HepG2 (cell line): ENCODE measurements around the gene TBX3. TPM values are rescaled to one million over a fixed set of nuclear protein-coding genes. Genes with fewer than 3 reads are reported as not detected.

Experiments
- DR1 ChIP-seq: sonication (generic); formaldehyde crosslinking; IDR thresholded peaks from 2 replicates; pipeline ENCODE4 v1.8.0; 2021; ENCODE audit warnings: mild to moderate bottlenecking, missing genetic modification reagents, inconsistent platforms
- GPN1 ChIP-seq: sonication (generic); formaldehyde crosslinking; IDR thresholded peaks from 2 replicates; pipeline ENCODE4 v1.5.1; 2020; ENCODE audit warnings: missing genetic modification reagents, borderline replicate concordance
- HNRNPUL1 ChIP-seq: fragments of 200-400 bp; formaldehyde crosslinking; IDR thresholded peaks from 2 replicates; pipeline ENCODE4 v1.6.1; 2017; ENCODE audit warnings: low read depth, mild to moderate bottlenecking, low read length, moderate library complexity
- IRF2 ChIP-seq: IDR thresholded peaks from 2 replicates; pipeline ENCODE4 v1.6.1; 2018; ENCODE audit warnings: missing genetic modification reagents, missing compliant biosample characterization
- RBFOX2 ChIP-seq: fragments of 200-400 bp; formaldehyde crosslinking; IDR thresholded peaks from 2 replicates; pipeline ENCODE4 v1.6.1; 2017; ENCODE audit warnings: low read depth, mild to moderate bottlenecking, low read length
- ZBTB21 ChIP-seq: sonication (generic); formaldehyde crosslinking; IDR thresholded peaks from 2 replicates; pipeline ENCODE4 v1.4.0; 2020; ENCODE audit warnings: missing genetic modification reagents
- ZFP36 ChIP-seq: fragments of 150-350 bp; IDR thresholded peaks from 2 replicates; pipeline ENCODE4 v1.6.1; 2018; ENCODE audit warnings: borderline replicate concordance, low read length, low read depth; ENCODE audit not compliant: partially characterized antibody
- ZNF543 ChIP-seq: sonication (generic); formaldehyde crosslinking; IDR thresholded peaks from 2 replicates; pipeline ENCODE4 v1.4.0; 2020; ENCODE audit warnings: mild to moderate bottlenecking, missing genetic modification reagents
- ZNF619 ChIP-seq: sonication (generic); formaldehyde crosslinking; IDR thresholded peaks from 2 replicates; pipeline ENCODE4 v1.4.0; 2020; ENCODE audit warnings: mild to moderate bottlenecking, missing genetic modification reagents
- ZNF768 ChIP-seq: sonication (generic); formaldehyde crosslinking; IDR thresholded peaks from 2 replicates; pipeline ENCODE4 v1.4.0; 2020; ENCODE audit warnings: missing genetic modification reagents
- polyA plus RNA-seq, 8 experiments: library from polyadenylated mRNA; depleted of rRNA in 3 of 8; stranded (reverse) in 7 of 8; unstranded in 1 of 8; fragments of >200 nt; fragmentation: Illumina TruSeq in 4 of 8; extraction: Trizol in 4 of 8; gene quantifications; 2 replicates each; pipeline versions ENCODE4 v1.2.1 to v1.2.3, GENCODE V29; 2011 to 2016; ENCODE audit warnings: low read depth in 4 of 8, missing spikeins in 1 of 8, mixed read lengths in 1 of 8; ENCODE audit not compliant: insufficient read depth in 1 of 8
- total RNA-seq, 5 experiments: library from RNA; depleted of rRNA; stranded (reverse); fragments of >200 nt; fragmentation: Illumina TruSeq; extraction: Trizol; gene quantifications; 2 replicates each; pipeline ENCODE4 v1.2.3, GENCODE V29; 2016; ENCODE audit warnings: low read depth in 1 of 5
- TF ChIP-seq, protein P1 (sequence below), 2 experiments: fragments of 450-650 bp in 1 of 2; sonication (generic) in 1 of 2; formaldehyde crosslinking in 1 of 2; IDR thresholded peaks; 2 replicates each; pipeline versions ENCODE4 v1.6.1 to v1.8.0; 2016 to 2022; ENCODE audit warnings: antibody characterized with exemption in 1 of 2, mild to moderate bottlenecking in 1 of 2, missing genetic modification reagents in 1 of 2
- TF ChIP-seq, protein P2 (sequence below): sonication (generic); formaldehyde crosslinking; conservative IDR thresholded peaks from 2 replicates; pipeline ENCODE4 v1.8.0; 2022; ENCODE audit warnings: missing genetic modification reagents
- TF ChIP-seq, protein P3 (sequence below), 2 experiments: sonication (generic) in 1 of 2; formaldehyde crosslinking in 1 of 2; IDR thresholded peaks; 2 replicates each; pipeline versions ENCODE4 v1.6.1 to v1.9.0; 2014 to 2022; ENCODE audit warnings: antibody characterized with exemption in 1 of 2, borderline replicate concordance in 1 of 2, inconsistent platforms in 1 of 2, low read depth in 1 of 2, missing genetic modification reagents in 1 of 2

Gene TBX3
- total and polyA plus RNA-seq, 2 of the 13 experiments (the other 11 are each of a cell fraction or from before 2014, with no cell fraction given) = 27.1 to 42.4 TPM

DNA sequence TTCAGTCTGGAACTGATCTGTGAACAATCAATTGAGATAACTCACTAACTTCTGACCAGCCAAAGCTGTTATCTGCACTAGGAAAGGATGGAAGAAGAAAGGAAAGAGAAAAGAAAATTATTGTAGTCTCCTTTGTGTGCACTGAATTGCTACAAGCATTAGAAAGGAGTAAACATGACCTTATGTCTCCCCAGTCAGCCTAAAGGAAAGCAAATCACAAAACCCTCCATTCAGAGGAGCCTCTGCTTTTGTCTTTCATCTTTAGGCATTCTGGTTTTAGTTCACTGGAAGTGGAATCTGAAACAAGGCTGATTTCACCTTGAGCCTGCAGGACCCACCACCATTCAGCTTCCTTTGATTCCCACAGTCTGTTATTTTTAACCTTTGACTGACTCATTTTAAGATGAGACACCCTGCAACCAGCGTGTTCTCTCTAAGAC lies 26.0 kb downstream of the TBX3 start (continued):
- TF ChIP-seq, protein P1, sequence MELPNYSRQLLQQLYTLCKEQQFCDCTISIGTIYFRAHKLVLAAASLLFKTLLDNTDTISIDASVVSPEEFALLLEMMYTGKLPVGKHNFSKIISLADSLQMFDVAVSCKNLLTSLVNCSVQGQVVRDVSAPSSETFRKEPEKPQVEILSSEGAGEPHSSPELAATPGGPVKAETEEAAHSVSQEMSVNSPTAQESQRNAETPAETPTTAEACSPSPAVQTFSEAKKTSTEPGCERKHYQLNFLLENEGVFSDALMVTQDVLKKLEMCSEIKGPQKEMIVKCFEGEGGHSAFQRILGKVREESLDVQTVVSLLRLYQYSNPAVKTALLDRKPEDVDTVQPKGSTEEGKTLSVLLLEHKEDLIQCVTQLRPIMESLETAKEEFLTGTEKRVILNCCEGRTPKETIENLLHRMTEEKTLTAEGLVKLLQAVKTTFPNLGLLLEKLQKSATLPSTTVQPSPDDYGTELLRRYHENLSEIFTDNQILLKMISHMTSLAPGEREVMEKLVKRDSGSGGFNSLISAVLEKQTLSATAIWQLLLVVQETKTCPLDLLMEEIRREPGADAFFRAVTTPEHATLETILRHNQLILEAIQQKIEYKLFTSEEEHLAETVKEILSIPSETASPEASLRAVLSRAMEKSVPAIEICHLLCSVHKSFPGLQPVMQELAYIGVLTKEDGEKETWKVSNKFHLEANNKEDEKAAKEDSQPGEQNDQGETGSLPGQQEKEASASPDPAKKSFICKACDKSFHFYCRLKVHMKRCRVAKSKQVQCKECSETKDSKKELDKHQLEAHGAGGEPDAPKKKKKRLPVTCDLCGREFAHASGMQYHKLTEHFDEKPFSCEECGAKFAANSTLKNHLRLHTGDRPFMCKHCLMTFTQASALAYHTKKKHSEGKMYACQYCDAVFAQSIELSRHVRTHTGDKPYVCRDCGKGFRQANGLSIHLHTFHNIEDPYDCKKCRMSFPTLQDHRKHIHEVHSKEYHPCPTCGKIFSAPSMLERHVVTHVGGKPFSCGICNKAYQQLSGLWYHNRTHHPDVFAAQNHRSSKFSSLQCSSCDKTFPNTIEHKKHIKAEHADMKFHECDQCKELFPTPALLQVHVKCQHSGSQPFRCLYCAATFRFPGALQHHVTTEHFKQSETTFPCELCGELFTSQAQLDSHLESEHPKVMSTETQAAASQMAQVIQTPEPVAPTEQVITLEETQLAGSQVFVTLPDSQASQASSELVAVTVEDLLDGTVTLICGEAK (IDR thresholded peaks at IDR 0.05) = no peak
- TF ChIP-seq, protein P1 (CRISPR knock-in tag; IDR thresholded peaks at IDR 0.05) = no peak
- TF ChIP-seq HNRNPUL1 (no peak), GPN1 (no peak), ZBTB21 (CRISPR knock-in tag) (no peak), RBFOX2 (no peak), DR1 (CRISPR knock-in tag) (no peak), ZNF543 (CRISPR knock-in tag) (no peak), ZNF768 (CRISPR knock-in tag) (no peak), IRF2 (CRISPR knock-in tag) (no peak), ZFP36 (no peak), ZNF619 (CRISPR knock-in tag) (no peak)
- TF ChIP-seq, protein P2, sequence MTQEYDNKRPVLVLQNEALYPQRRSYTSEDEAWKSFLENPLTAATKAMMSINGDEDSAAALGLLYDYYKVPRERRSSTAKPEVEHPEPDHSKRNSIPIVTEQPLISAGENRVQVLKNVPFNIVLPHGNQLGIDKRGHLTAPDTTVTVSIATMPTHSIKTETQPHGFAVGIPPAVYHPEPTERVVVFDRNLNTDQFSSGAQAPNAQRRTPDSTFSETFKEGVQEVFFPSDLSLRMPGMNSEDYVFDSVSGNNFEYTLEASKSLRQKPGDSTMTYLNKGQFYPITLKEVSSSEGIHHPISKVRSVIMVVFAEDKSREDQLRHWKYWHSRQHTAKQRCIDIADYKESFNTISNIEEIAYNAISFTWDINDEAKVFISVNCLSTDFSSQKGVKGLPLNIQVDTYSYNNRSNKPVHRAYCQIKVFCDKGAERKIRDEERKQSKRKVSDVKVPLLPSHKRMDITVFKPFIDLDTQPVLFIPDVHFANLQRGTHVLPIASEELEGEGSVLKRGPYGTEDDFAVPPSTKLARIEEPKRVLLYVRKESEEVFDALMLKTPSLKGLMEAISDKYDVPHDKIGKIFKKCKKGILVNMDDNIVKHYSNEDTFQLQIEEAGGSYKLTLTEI = no peak
- TF ChIP-seq, protein P3, sequence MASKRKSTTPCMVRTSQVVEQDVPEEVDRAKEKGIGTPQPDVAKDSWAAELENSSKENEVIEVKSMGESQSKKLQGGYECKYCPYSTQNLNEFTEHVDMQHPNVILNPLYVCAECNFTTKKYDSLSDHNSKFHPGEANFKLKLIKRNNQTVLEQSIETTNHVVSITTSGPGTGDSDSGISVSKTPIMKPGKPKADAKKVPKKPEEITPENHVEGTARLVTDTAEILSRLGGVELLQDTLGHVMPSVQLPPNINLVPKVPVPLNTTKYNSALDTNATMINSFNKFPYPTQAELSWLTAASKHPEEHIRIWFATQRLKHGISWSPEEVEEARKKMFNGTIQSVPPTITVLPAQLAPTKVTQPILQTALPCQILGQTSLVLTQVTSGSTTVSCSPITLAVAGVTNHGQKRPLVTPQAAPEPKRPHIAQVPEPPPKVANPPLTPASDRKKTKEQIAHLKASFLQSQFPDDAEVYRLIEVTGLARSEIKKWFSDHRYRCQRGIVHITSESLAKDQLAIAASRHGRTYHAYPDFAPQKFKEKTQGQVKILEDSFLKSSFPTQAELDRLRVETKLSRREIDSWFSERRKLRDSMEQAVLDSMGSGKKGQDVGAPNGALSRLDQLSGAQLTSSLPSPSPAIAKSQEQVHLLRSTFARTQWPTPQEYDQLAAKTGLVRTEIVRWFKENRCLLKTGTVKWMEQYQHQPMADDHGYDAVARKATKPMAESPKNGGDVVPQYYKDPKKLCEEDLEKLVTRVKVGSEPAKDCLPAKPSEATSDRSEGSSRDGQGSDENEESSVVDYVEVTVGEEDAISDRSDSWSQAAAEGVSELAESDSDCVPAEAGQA (IDR thresholded peaks at IDR 0.05; ENCODE audit: low read depth) = no peak
- TF ChIP-seq, protein P3 (CRISPR knock-in tag; IDR thresholded peaks at IDR 0.05; ENCODE audit: borderline replicate concordance) = no peak
